Right forelimb (tissue), 1 donor: Measurements from ENCODE around the gene MTUS2.
A peak's percentile ranks its signal among the peaks of the same experiment; 100 is the strongest.

Experiments
- DNase-seq: peaks from one replicate; pipeline ENCODE4 v3.0.0-alpha.2; 2018

Gene MTUS2

DNA sequence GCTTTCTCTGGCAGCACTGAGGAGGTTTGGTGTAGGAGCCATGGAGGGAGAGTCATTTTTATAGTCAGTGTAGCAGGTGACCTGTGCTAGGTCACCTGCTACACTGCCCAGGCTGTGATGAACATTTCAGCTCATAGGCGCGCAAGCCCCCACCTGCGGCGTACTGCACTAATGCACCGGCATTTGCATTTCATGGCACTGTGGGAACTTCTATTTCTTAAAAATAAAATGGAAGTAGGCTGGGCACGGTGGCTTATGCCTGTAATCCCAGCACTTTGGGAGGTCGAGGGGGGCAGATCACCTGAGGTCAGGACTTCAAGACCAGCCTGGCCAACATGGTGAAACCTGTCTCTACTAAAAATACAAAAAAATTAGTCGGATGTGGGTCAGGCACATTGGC lies 674.4 kb downstream of the MTUS2 start:
- no peak for DNase-seq

DNA sequence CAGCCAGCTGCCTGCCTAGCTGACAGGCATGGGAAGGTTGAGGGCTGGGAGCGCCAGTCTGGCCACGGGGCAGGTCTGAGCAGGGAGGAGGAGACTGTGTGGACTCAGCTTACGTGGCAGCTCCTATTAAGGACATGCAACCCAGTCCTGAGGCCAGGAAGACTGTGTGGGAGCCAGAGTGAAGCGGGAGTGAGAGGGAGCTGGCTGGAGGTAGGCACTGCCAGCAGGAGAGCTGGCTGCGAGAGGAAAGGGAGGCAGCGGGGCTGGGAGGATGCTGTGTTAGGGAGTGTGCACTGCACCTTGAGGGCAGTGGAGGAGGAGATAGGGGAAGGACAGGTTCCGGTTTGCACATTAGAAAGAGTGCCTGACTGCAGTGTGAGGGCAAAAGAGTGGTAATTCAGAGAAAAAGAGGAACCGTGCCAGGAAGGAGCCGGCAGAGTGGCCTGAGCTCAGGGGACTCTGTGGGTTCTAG lies 676.1 kb downstream of the MTUS2 start:
- DNase-seq: no peak

DNA sequence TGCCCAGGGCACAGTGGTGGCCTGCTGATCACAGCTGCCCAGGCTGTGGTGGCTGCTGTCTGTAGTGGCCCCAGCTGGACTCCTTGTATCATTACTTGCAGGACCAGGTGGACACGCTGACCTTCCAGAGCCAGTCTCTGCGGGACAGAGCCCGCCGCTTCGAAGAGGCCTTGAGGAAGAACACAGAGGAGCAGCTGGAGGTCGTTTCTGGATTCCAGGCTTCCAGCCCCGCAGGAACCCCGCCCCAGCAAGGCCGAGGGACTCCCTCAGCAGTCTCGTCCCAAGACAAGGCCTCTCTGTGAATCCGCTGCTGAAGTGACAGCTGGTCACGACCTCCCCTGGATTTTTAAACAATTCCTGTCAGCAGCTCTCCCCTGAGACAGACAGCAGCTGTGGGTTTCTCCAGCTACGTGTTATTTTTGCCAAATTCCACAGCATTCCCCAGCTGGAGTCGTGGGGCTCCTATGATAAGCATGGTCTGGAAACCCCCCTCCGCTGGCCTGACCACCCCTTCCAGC lies 677.1 kb downstream of the MTUS2 start:
- peak; percentile 82 for DNase-seq

- no peak for DNase-seq
These were observed 678.4 kb downstream of the MTUS2 start for GRCh38 chr13:29498426-29499040.

DNA sequence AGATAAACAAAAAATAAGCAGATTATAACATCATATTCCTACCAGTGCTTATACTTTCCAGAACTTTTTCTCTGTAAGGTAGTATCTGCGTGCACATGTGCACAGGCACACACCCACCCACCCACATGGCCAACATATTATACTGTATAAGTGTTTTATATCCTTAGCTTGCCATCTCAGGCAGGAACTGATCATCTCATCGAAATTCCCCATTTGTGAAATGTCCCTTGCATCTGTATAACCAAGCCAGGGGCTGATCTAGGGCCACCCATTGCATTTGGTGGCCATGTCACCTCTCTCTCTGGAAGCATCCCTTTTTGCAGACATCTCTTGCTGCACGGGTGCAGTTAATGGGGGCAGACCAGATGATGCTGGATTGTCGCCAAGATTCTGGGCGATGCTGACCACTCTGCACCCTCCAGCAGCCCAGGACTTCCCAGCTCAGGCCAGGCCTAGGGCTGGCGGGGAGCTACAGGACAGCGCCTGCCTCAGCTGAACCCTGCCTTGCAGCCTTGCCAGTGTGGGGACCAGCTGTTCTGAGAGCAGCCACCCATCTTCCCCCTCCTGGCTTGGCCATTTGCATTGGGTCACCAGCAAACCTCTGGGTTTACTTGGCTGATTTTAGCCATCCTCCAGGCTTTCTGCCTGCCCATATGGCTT lies 679.5 kb downstream of the MTUS2 start:
- DNase-seq: no peak

DNA sequence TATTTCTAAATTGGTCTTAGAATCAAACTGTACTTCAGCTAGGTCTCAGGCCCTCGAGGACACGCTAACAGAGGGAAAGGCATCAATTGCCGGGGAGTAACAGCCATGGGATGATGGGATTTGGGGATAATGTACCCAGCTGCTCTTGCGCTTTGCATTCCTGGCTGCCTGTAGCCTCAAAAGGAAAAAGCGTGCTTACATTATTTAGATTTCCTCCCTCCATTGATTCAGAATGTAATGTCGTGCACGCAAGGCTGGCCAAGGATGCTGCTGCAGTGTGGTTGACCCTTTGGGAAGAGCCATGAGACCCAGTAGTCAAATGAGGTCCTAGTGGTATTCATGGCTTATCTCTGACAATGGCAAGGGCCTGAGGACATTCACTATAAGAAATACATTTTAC lies 680.2 kb downstream of the MTUS2 start:
- no peak for DNase-seq

DNA sequence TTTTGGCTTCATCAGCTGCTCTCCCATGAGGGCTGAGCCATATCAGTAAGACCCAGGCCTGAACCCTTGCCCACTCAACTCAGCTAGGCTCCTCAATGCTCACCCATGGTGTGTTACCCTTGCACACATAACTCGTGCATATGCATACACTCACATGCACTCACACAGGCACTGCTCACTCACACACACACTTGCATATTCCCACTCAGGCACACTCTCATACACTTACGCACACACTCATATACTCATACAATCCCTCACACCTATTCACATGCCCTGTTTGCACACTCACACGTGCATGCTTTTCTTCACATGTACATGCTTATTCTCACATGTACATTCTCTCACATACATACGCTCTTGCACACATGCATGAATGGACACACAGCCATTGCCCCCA lies 681.5 kb downstream of the MTUS2 start:
- no peak for DNase-seq

GRCh38 chr13:29502391-29503008 lies 682.4 kb downstream of the MTUS2 start:
- DNase-seq: no peak

DNA sequence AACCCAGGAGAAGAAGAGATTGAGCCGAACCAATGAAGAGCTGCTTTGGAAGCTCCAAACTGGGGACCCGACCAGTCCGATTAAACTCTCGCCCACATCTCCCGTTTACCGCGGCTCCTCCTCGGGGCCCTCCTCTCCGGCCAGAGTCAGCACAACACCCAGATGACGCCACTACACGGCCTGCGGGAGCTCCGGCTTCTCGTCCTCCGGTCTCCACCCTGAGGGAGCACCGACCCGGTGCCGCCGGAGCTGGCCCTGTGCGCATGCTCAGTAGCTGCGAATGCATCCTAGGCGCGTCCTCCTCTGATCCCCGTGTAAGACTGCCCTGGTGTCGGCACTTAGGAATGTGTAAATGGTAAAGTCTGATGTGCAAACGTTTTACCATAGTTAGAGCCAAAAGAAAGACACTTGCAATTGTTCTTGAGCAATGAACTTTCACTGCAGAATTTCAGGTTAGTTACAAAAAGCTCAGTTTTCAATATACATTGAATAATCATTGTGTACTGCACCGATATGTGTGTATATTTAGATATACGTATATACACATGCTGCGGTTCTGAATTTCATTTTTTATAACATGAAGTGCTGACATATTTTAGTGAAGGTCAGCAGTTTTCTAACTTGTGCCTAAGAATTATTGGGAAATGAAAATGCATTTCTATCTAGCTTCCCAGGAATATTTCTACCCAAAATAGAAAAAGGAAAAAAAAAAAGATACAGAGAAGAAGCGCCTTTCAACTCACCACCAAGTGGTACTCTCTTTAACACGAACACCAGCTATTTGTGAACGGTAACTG lies 683.1 kb downstream of the MTUS2 start:
- no peak for DNase-seq

- no peak for DNase-seq
These were observed 684.6 kb downstream of the MTUS2 start for GRCh38 chr13:29504691-29505090.

GRCh38 chr13:29505511-29505910 lies 685.4 kb downstream of the MTUS2 start:
- no peak for DNase-seq

- DNase-seq: no peak
These were observed 685.8 kb downstream of the MTUS2 start for GRCh38 chr13:29505950-29506349.

DNA sequence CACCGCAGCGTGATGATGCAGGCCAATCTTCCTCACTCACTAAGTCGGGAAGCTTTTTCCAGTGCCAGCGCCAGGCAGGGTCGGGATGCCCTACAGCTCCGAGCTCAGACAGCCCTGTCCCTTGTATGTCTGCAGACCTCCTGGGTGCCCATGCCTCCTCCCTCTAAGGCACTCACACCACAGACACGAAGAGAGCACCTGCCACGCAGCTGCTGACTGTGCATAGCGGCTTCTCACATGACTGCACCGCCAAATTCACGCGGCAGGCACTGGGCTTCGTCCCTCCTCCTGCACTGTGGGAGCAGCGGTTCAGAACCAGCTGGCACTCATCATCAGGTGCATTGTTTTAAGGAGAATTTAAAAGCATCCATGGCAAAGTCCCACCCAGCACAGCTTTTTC lies 687.2 kb downstream of the MTUS2 start:
- no peak for DNase-seq

- peak; percentile 91 for DNase-seq
These were observed 688.2 kb downstream of the MTUS2 start for GRCh38 chr13:29508130-29508875.

- no peak for DNase-seq
These were observed 688.7 kb downstream of the MTUS2 start for GRCh38 chr13:29508876-29509252.

DNA sequence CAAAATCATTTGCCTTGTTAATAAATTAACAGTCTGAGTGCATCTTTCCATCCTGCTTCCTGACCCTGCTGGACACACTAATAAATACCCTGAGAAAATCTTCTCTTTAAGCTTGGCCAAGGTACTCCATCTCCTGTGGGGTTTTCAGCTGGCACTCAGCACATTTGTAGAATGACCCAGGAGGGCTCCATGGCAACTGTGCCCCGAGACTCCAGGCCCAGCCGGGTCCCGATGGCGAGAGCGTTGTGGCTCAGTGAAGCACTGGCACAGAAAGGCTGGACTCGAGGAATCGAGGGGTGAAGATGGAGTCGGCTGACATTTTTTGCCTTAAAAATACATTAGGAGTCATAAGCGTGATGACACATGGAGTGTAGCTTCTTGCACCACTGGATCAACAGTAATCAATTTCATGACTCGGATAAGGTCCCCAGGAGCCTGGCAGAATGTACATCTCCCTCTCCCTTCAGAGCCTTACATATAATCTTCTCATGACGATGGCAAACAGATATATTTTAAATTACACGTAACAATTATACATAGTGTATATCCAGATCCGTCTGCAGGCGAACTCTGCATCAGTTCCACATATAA lies 690.0 kb downstream of the MTUS2 start:
- no peak for DNase-seq

- no peak for DNase-seq
These were observed 690.5 kb downstream of the MTUS2 start for GRCh38 chr13:29510651-29511084.

DNA sequence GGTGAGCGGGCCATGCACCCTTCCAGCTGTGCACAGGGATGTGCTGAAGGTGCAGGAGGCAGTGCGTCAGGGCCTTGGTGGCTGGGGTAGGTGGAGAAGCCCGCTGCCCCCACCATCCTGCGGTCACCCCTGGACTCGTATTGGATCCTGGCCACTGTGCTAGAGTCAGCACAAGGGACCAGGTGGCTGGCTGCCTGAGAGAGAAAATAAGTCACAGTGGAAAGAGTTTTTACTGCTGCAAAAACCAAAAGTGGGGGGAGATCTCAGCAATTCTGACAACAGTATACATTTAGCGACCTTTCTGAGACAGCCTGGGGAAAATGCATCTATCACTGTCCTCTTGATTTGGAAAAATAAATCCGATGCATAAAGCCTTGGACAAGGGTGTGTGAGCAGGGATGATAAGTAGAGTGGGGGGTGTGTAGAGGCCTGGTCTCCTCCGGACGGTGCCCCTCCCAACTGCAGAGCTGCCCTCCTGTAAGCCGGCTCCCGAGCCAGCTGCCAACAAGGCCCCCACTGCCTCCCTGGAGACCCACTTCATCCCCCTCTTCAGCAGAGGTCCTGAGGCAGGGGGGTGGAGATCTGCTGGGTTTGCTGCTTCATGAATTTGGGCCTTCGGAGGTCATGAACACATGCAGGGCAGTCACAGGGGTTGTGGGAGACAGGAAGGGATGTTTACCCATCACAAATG lies 691.1 kb downstream of the MTUS2 start:
- DNase-seq: no peak

GRCh38 chr13:29511980-29512379 lies 691.8 kb downstream of the MTUS2 start:
- no peak for DNase-seq

DNA sequence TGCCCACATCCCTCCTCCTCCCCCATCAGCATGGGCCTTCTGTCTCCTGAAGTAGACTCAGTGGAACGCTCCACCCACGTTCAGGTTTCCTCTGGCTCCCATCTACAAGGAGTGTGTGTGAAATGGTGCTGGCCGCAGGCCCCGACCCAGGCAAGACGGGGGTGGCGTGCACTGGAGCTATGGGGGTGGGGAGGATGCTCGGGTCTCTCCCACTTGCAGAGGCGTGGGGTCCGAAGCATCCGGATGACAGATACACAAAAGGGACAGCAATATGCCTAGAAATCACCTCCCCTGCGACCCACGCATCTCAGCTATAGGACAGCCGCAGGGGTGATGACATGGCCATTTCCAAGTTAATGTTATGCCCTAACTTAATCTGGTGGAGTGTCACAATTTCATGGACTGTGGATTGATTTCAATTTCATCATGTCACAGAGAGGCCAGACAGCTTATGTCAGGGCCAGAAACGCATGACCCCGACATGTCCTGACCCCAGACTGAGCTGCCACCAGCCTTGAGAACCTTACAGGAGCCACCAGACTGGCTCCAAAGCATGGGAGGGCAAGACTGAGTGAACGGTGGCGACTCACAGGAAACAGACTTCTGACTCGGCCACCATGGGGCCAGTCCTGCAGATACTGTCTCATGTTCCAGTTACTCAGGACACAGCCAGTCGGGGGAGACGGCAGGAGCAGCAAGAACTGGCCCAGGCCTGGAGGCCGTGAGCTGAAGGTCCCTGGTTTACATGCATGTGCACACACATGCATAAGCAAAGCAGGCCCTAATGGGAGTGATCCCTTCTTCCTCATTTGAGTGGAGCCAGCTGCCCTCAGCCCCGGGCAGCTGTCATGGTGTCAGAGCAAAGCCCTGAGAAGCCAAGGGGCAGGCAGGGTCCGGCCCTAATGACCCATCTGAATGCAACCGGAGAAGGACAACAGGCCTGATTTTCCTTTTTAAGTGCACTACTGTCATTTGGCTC lies 693.2 kb downstream of the MTUS2 start:
- no peak for DNase-seq
